Left cardiac atrium (tissue), 4 donors: ENCODE measurements around the gene HLA-F. TPM values are rescaled to one million over a fixed set of nuclear protein-coding genes. Genes with fewer than 3 reads are reported as not detected.
A peak's percentile ranks its signal among the peaks of the same experiment; 100 is the strongest.

Experiments
- ATAC-seq, 2 donors: fragments of 200-7000 bp; cut with Tn5 transposase; one replicate each; pipeline ENCODE4 v1.9.1; 2020; ENCODE audit warnings: mild to moderate bottlenecking in 2 of 2, moderate library complexity in 2 of 2
- DNase-seq: peaks from one replicate; pipeline ENCODE4 v3.0.0-alpha.2; 2020
- intact Hi-C, 2 donors: fragments of 100-400 bp; cut with DNase I; formaldehyde crosslinking; loops; one replicate each; pipeline versions ENCODE4 v1.14.1 to v1.15.1; 2022 to 2023
- long read RNA-seq: library from polyadenylated mRNA; unstranded; transcript quantifications from one replicate; pipeline ENCODE4 v2.0.0, GENCODE V29; 2021
- total RNA-seq, 2 donors: library from RNA; stranded (reverse); fragmentation: NEBNext Ultra II Directional; extraction: Animal tissue kit (Norgen Biotek cat#: 25700); gene quantifications; one replicate each; pipeline ENCODE4 v1.2.1, GENCODE V29; 2021
- donor health status: DM: no; HTN: yes; CAD: no.
- donor health status: DM: no; HTN: yes; CAD: no; lungs with severe emphysema.
- donor health status: DM: yes; HTN: yes; CAD: no.
- donor health status: Dilated cardiomyopathy.

HLA-F gene
- total RNA-seq, result 10 to 100 TPM; 41.8 to 51.6 TPM
- long read RNA-seq, transcript HLA-F-217 (7 exons, 1,283 nt), result major isoform, 8 of 12 reads
- long read RNA-seq, partial matches to known transcripts, result 2 of 12 reads
- long read RNA-seq, other reads (novel, unspliced or antisense), result 2 of 12 reads

DNA sequence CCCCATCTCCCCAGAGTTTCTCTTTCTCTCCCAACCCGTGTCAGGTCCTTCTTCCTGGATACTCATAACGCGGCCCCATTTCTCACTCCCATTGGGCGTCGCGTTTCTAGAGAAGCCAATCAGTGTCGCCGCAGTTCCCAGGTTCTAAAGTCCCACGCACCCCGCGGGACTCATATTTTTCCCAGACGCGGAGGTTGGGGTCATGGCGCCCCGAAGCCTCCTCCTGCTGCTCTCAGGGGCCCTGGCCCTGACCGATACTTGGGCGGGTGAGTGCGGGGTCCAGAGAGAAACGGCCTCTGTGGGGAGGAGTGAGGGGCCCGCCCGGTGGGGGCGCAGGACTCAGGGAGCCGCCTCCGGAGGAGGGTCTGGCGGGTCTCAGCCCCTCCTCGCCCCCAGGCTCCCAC, at the start of gene HLA-F:
TSS of gene HLA-F (plus strand) at position 173 of the 404 bp plus-strand sequence. CDS start at position 203, 30 bp downstream.
- intact Hi-C loops, result no loop called here
- ATAC-seq, result peak; percentile 98
- peak; percentile 89 for DNase-seq

GRCh38 chr6:29674008-29674407, 49.2 kb upstream of the HLA-F start:
- ATAC-seq, result no peak
- no peak for DNase-seq
- intact Hi-C loops, result no loop called here

DNA sequence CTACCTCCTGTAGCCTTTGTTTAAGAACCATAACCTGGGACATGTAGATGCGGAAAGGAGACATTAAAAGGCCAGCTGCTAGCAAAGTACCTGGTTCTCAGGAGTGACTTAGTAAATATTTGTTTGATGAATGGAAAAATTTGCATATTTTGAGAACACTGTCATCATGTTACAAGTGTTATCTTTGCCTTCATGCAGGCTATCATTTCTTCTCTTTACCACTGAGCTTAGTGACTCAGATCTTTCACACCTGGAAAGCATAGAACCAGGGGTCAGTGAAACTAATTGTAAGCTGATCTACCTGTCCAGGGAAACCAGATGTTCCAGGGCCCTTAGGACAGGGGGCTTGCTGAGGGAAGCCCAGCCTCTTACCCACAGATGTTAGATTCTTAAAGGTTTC, 47.7 kb upstream of the HLA-F start:
- DNase-seq, result no peak
- intact Hi-C loops, result no loop called here
- no peak for ATAC-seq

DNA sequence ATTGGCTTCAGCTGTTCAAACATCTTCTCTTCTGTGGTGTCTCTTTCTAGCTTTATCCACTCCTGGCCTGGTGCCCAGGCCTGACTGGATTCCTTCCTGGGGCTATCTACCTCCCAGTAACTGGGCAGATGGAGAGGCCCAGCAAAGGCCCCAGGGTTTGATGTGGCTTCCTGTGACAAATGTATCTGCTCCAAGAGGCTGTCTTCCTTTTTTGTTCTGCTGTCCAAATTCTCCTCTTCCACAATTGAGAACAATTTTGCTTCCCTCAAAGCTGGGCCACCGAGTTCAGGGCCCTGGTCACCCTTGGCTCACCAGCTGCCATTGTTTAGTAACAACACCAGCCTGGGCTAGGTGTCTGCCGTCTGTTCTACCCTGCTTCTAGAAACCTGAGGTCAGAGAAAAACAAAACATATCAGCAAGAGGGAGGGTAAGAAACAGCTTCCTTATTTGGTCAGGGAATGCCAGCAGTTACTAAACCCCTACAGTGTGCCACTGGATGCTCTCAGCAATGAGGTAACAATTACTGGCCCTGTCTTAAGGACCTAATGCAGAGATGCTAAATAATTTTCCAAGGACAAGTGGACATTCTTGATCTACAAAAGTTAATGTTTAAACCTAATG, 46.1 kb upstream of the HLA-F start:
- intact Hi-C loops, result no loop called here
- ATAC-seq (peak in 1 of 2 donors; percentile 43), DNase-seq (no peak)

DNA sequence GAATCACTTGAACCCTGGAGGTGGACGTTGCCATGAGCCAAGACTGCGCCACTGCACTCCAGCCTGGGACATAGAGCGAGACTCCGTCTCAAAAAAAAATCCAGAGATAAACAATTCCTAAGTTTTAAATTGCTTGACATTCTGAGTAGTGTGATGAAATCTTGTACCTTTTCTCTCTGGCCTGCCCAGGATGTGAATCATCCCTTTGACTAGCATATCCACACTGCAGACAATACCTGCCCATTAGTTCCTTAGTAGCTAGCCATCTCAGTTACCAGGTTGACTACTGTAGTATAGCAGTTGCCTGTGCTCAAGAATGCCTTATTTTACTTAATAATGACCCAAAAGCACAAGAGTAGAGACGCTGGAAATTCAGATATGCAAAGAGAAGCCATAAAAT, 45.1 kb upstream of the HLA-F start:
- intact Hi-C loops, result no loop called here
- DNase-seq, result no peak
- ATAC-seq, result no peak

DNA sequence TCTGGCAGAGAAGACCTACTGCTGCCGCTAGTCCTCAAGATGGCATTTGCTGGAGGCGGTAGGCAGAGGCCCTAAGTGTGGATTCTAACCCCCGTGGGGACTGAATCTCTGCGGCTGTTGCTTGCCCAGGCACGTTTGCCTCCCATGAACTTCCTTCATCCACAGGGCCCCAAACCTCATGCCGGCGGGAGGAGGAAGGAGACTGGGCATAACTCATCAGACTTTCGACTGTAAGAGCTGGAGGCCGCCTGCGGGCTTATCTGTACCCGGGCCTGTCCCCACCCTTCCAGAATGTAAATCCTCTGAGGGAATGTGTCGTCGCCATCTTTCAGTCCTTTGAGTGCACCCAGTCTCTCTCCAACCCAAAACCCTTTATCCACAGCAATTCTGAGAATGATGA, 43.3 kb upstream of the HLA-F start:
- intact Hi-C loops, result no loop called here
- DNase-seq, result no peak
- no peak for ATAC-seq

GRCh38 chr6:29680416-29680815, 42.8 kb upstream of the HLA-F start:
- intact Hi-C loops, result no loop called here
- DNase-seq (no peak), ATAC-seq (no peak)

DNA sequence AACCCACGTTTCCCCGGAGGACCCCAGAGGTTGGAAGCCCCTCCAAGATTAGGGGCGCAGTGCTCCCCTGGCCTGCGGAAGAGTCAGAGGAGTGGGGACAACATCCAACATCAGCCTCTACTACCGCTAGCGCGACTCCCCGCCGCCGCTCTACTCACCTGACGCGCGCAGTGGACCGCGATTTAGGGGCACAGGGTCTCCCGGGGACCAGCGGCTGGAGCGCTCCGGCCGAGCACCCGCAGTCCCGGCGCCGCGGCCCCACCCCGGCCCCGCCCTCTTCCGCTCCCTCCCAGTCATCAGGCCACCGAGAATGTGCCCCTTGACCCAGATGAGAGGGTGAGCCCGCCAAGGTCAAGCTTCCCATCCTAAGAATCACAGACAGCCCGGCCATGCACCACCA, 42.3 kb upstream of the HLA-F start, which contains the start of gene ZFP57:
TSS of gene ZFP57 (minus strand) at position 249 of the 400 bp plus-strand sequence. CDS start 4,149 bp downstream, outside the sequence.
- DNase-seq (no peak), ATAC-seq (no peak)
- intact Hi-C loops, result no loop called here

DNA sequence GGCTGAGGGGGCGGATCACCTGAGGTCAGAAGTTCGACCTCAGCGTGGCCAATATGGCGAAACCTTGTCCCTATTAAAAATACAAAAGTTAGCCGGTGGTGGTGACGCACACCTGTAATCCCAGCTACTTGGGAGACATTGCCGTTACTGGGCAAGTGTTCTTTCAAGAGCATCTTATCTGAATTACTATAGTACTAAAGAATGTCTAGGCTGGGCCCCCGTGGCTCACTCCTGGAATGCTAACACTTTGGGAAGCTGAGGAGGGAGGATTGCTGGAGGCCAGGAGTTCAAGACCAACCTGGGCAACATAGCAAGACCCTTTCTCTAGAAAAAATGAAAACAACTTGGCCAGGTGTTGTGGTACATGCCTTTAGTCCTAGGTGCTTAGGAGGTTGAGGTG, 41.4 kb upstream of the HLA-F start:
- no peak for DNase-seq
- no peak for ATAC-seq

DNA sequence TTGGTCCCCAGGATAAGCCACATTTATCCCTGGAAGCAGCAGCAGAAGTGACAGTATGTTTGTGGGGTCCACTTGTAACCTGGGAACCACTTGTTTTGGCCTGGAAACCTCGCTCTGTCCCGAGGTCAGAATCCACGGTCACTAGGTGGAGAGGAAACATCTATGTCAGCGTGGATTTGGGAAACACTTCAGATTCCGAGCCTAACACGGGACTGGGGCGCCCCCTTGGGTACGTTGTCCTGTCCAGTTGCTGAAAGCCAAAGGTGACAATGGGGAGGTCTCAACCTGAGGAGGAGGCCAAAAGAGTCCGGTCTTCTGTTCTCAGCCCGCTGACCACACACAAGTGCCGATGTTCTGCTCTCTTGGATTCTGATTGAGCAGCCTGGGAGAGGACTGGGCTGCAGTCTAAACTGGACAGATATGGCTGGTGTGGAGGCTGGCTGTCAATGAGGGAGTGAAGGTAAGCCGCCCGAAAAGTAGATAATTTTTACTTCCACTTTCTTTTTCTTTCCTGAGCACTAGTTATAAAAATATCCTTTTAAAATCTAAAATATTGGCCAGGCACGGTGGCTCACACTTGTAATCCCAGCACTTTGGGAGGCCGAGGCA, 37.4 kb upstream of the HLA-F start:
- peak; percentile 46 to 61 for ATAC-seq
- DNase-seq, result no peak

More for the DNA sequence above, 41.4 kb upstream of the HLA-F start:
- intact Hi-C loops, result no loop called here

DNA sequence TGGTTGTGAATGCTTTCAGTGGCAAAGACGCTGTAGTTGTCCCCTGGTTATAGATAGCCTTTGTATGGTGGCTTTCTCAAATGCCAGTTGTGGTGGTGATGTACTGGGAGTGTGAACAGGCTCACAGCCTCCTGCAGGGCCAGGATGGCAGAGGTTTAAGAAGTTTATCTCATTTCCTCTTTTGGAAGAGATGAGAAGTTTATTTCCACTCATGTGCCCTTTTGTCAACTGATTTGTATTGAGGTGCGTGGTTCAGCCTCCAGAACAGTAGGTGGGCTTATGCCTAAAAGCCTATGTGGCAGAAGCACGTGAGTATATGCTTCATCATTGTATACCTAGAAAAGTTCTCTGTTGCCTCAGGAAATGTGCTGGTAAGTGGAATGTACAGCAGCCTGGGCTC, 28.6 kb upstream of the HLA-F start:
- ATAC-seq, result no peak
- intact Hi-C loops, result no loop called here
- DNase-seq, result no peak

More for the DNA sequence above, 37.4 kb upstream of the HLA-F start:
- intact Hi-C loops, result loop anchor here in 1 of 2 donors (2.0 kb wide), 1 partner anchor 35 kb away; no protein-coding TSS in a partner anchor

DNA sequence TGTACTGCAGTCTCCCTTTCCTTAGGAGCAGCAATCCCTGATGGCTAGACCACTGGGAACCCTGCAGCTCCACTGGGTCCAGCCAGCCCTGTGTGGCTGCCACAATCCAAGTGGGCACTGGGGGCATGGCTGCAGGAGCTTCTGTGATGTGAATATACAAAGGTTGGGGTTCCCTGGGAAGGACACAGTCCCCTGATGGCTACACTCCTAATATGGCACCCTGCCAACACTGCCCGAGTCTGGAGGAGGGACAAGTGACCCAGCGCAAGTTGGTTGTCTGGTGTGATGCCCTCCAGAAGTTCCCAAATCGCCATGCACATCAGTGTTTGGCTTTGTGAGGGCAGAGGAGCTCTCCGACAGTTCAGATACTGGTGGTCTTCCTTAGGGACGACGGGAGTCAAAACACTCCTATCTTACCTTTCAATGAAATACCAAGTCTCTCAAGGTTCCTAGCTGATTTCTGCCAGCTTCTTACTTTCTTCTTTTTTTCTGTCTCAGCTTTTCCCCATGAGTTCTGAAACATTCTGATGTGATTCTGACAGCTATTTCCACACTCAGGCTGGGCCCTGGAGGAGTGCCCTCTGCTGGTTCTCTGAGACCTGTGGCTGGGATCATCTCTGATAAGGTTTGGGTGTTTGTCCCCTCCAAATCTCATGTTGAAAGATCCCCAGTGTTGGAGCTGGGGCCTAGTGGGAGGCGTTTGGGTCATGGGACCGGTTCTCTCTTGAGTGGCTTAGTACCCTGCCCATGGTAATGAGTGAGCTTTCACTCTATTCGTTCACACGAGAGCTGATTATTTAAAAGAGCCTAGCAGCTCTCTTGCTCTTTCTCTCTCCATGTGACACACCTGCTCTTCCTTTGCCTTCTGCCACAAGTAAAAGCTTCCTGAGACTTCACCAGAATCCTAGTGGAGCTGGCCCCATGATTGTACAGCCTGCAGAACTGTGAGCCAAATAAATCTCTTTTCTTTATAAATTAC, 26.8 kb upstream of the HLA-F start:
- DNase-seq (no peak), ATAC-seq (peak; percentile 32 to 59)
- intact Hi-C loops, result no loop called here

GRCh38 chr6:29702519-29703103, 20.6 kb upstream of the HLA-F start:
- ATAC-seq, result peak; percentile 72 to 90

GRCh38 chr6:29705389-29706231, 17.6 kb upstream of the HLA-F start:
- DNase-seq, result no peak
- intact Hi-C loops, result loop anchor here (2.0 to 10.0 kb wide), 4 partner anchors 52 to 309 kb away; no protein-coding TSS in a partner anchor
- ATAC-seq, result peak; percentile 54 to 75

More at GRCh38 chr6:29702519-29703103, 20.6 kb upstream of the HLA-F start:
- intact Hi-C loops, result loop anchor here (10.0 kb wide), 1 partner anchor 312 kb away; no protein-coding TSS in a partner anchor
- DNase-seq, result peak; percentile 53

- DNase-seq, result no peak
- ATAC-seq, result peak; percentile 41 to 62
- intact Hi-C loops, result loop anchor here (5.0 to 10.0 kb wide), 3 partner anchors 49 to 306 kb away; no protein-coding TSS in a partner anchor
These were observed 14.6 kb upstream of the HLA-F start for GRCh38 chr6:29708432-29709179.

DNA sequence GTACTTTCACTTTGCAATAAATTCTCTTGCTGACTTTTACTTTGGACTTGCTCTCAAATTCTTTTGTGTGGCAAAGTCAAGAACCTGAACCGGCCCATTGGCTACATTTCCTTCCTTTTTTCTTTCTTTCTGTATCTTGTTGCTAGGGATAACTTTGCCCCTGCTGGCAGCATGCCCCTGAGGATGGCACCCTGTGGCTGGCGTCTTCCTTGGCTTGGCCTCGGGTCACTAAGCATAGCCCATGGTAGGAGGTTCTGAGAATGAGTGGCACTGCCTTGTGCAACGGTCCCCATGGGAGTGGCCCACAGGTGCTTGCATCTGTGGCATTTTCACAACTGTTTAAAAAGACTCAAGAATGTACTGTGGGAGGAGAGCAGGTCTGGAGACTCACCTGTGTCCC, 14.0 kb upstream of the HLA-F start:
- ATAC-seq, result no peak
- intact Hi-C loops, result loop anchor here (5.0 to 10.0 kb wide), 3 partner anchors 48 to 306 kb away; no protein-coding TSS in a partner anchor

DNA sequence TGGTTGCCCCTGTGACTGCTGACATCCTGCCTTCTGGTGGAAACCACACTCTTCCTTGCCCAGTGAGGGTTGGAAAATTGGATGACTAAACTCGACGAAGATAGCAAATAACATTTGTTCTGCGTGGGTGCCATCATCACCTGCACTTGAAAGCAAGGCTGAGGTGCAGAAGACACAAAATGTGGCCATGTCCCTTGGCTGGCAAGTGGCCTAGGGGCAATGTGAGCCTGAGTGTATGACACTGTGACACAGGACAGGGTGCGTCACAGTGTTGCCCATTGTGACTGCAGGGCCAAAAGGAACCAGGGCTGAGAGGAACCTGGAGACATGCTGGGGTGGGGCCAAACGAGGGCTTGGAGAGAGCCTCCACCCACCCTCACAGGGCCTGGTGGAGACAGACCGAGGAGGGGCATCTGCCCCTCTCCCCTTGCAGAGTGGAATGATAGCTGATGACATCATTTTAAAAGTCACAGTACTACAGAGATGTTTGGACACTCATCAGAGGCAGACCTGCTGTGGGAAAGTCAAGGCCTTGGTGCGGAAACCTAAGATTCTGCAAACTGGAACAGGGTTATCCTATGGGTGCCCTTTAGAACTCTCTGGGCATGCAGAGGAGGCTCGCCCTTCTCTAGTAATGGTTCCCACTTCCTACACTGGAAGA, 12.8 kb upstream of the HLA-F start:
- no peak for ATAC-seq
- intact Hi-C loops, result no loop called here

More for the DNA sequence above, 14.0 kb upstream of the HLA-F start:
- DNase-seq, result no peak

More for the DNA sequence above, 12.8 kb upstream of the HLA-F start:
- DNase-seq, result no peak
